ENCODE data around the gene RXFP3.

- TF ChIP-seq, protein P1, sequence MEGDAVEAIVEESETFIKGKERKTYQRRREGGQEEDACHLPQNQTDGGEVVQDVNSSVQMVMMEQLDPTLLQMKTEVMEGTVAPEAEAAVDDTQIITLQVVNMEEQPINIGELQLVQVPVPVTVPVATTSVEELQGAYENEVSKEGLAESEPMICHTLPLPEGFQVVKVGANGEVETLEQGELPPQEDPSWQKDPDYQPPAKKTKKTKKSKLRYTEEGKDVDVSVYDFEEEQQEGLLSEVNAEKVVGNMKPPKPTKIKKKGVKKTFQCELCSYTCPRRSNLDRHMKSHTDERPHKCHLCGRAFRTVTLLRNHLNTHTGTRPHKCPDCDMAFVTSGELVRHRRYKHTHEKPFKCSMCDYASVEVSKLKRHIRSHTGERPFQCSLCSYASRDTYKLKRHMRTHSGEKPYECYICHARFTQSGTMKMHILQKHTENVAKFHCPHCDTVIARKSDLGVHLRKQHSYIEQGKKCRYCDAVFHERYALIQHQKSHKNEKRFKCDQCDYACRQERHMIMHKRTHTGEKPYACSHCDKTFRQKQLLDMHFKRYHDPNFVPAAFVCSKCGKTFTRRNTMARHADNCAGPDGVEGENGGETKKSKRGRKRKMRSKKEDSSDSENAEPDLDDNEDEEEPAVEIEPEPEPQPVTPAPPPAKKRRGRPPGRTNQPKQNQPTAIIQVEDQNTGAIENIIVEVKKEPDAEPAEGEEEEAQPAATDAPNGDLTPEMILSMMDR (optimal IDR thresholded peaks at IDR 0.05 in 1 of 3, IDR thresholded peaks at IDR 0.05 in 1 of 3, conservative IDR thresholded peaks at IDR 0.05 in 1 of 3; ENCODE audit: extremely low read depth in 1 of 3, insufficient read depth in 2 of 3, low read length in 3 of 3) = no peak
- TF ChIP-seq EZH2 (IDR thresholded peaks at IDR 0.05; ENCODE audit: low read length) = no peak
Measured at GRCh38 chr5:33964132-33964700, 28.0 kb downstream of the RXFP3 start.

Data from keratinocyte (primary cell).